GM12878 (cell line): ENCODE data around the gene HMMR. TPM values are rescaled to one million over a fixed set of nuclear protein-coding genes. Genes with fewer than 3 reads are reported as not detected.

Experiments used
- ASH2L ChIP-seq: fragments of 300-600, 200-600 bp; sonication (generic); IDR thresholded peaks from 2 replicates; pipeline ENCODE4 v1.6.1; 2017; ENCODE audit warnings: low read depth, mild to moderate bottlenecking, borderline replicate concordance
- CBX5 ChIP-seq: sonication (generic); IDR thresholded peaks from 2 replicates; pipeline ENCODE4 v1.6.1; 2016; ENCODE audit warnings: low read depth, moderate library complexity, mild to moderate bottlenecking, inconsistent platforms
- ETV6 ChIP-seq, 2 experiments: fragments of 450-650 bp in 1 of 2; IDR thresholded peaks in 1 of 2; conservative IDR thresholded peaks in 1 of 2; 2 replicates each; pipeline ENCODE4 v1.6.1; 2014; ENCODE audit warnings: antibody characterized with exemption in 1 of 2, borderline replicate concordance in 1 of 2, low read depth in 1 of 2, mild to moderate bottlenecking in 1 of 2, moderate library complexity in 1 of 2
- IKZF2 ChIP-seq, 2 experiments: fragments of 450-650 bp; IDR thresholded peaks; 2 replicates each; pipeline ENCODE4 v1.6.1; 2017; ENCODE audit warnings: mild to moderate bottlenecking in 2 of 2, moderate library complexity in 2 of 2
- MTA2 ChIP-seq: fragments of 450-650 bp; IDR thresholded peaks from 2 replicates; pipeline ENCODE4 v1.6.1; 2016; ENCODE audit warnings: low read depth, mild to moderate bottlenecking, moderate library complexity
- NBN ChIP-seq: fragments of 450-650 bp; IDR thresholded peaks from 2 replicates; pipeline ENCODE4 v1.6.1; 2016
- POLR2AphosphoS5 ChIP-seq: IDR thresholded peaks from 2 replicates; pipeline ENCODE4 v1.6.1; 2011; ENCODE audit warnings: mild to moderate bottlenecking, low read length, inconsistent platforms
- SP1 ChIP-seq: IDR thresholded peaks from one replicate; pipeline ENCODE4 v1.6.1; 2011; ENCODE audit warnings: low read depth, low read length
- SREBF1 ChIP-seq: IDR thresholded peaks from 2 replicates; pipeline ENCODE4 v1.6.1; 2012; ENCODE audit warnings: mild to moderate bottlenecking, low read length
- ZNF622 ChIP-seq: fragments of 450-650 bp; IDR thresholded peaks from 2 replicates; pipeline ENCODE4 v1.6.1; 2017; ENCODE audit warnings: mild to moderate bottlenecking, inconsistent platforms
- ZSCAN29 ChIP-seq: fragments of 450-650 bp; IDR thresholded peaks from 2 replicates; pipeline ENCODE4 v1.6.1; 2017; ENCODE audit warnings: mild to moderate bottlenecking, moderate library complexity
- polyA plus RNA-seq, 11 experiments: library from polyadenylated mRNA; depleted of rRNA in 4 of 11; unstranded in 6 of 11; stranded (reverse) in 5 of 11; fragments of >200 nt; fragmentation: Nextera tagmentation in 4 of 11; fragmentation: Illumina TruSeq in 1 of 11; extraction: Ambion mirVana in 4 of 11; extraction: Trizol in 1 of 11; gene quantifications; 1 replicate in 1 of 11; 2 replicates in 10 of 11; pipeline versions ENCODE4 v1.2.1 to v1.2.3, GENCODE V29; 2011 to 2016; ENCODE audit warnings: inconsistent platforms in 2 of 11, missing spikeins in 2 of 11, low read depth in 1 of 11
- total RNA-seq, 4 experiments: library from RNA; depleted of rRNA in 3 of 4; stranded (reverse); fragments of >200 nt in 3 of 4; fragmentation: Illumina TruSeq in 1 of 4; extraction: Trizol in 1 of 4; gene quantifications; 2 replicates each; pipeline versions ENCODE4 v1.2.1 to v1.2.3, GENCODE V29; 2013 to 2021
- TF ChIP-seq, protein P1 (sequence below): fragments of 450-650 bp; IDR thresholded peaks from 2 replicates; pipeline ENCODE4 v1.6.1; 2014; ENCODE audit warnings: mild to moderate bottlenecking
- TF ChIP-seq, protein P2 (sequence below): fragments of 450-650 bp; IDR thresholded peaks from 2 replicates; pipeline ENCODE4 v1.6.1; 2018; ENCODE audit warnings: borderline replicate concordance, mild to moderate bottlenecking; ENCODE audit not compliant: partially characterized antibody
- TF ChIP-seq, protein P3 (sequence below): fragments of 450-650 bp; IDR thresholded peaks from 2 replicates; pipeline ENCODE4 v1.6.1; 2017; ENCODE audit warnings: low read depth, mild to moderate bottlenecking, moderate library complexity
- TF ChIP-seq, protein P4 (sequence below): fragments of 450-650 bp; IDR thresholded peaks from 2 replicates; pipeline ENCODE4 v1.6.1; 2016; ENCODE audit warnings: mild to moderate bottlenecking, moderate library complexity, borderline replicate concordance
- TF ChIP-seq, protein P5 (sequence below): IDR thresholded peaks from 2 replicates; pipeline ENCODE4 v1.6.1; 2012; ENCODE audit warnings: low read depth, low read length, improper control_type of control experiment
- TF ChIP-seq, protein P6 (sequence below): IDR thresholded peaks from 2 replicates; pipeline ENCODE4 v1.6.1; 2012; ENCODE audit warnings: low read depth, low read length, improper control_type of control experiment

Gene HMMR
- total and polyA plus RNA-seq, 10 of the 15 experiments (the other 5 are each of a cell fraction or from before 2014, with no cell fraction given): 44.1 to 122 (median 64.2) TPM

DNA sequence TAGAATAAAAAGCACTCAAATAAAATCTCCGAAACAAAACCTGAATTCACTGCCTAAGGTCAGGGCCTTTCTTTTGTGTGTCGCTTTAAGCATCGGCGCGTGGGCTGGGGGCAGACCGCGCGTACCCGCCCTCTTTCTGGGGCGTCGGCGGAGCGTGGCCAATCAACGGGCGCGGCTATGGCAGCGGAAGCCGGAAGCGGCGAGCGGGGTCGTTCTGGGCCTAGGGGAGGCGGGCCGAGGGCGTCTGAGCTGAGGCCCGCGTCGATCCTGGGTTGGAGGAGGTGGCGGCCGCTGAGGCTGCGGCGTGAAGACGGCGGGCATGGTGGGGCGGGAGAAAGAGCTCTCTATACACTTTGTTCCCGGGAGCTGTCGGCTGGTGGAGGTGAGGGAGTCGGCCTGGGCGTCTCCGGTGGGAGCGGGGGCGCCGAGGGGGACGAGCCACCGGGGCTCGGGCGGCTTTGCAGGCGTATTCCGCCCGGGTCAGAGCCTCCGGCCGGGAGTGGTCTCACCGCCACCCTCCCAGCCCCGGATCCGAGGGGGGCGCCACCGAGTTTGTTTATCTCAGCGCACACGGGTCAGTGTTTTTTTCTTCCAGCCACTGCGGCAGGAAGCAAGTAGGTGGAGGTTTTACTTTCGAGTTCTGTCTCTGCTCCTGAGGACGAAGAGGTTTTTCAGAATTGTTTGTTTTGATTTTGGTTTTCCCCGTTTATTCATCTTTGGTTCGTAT, 45.1 kb downstream of the HMMR start, which contains the start of gene MAT2B (continued):
- TF ChIP-seq ETV6 (conservative IDR thresholded peaks at IDR 0.05 in 1 of 2, IDR thresholded peaks at IDR 0.05 in 1 of 2; ENCODE audit: borderline replicate concordance in 1 of 2, low read depth in 1 of 2) (peak in 1 of 2 experiments; percentile 59; a peak in 1 of 4 replicates), ZSCAN29 (peak; percentile 89), SP1 (peak; percentile 62), SREBF1 (no peak), CBX5 (peak; percentile 76; the same call in 1 of the 2 replicates), POLR2AphosphoS5 (peak; percentile 93), MTA2 (peak; percentile 27; the same call in 1 of the 2 replicates), ASH2L (peak; percentile 33; the same call in 1 of the 2 replicates), IKZF2 (IDR thresholded peaks at IDR 0.05) (peak; percentile 49 to 62), NBN (peak; percentile 95), ZNF622 (no peak)
- TF ChIP-seq, protein P1, sequence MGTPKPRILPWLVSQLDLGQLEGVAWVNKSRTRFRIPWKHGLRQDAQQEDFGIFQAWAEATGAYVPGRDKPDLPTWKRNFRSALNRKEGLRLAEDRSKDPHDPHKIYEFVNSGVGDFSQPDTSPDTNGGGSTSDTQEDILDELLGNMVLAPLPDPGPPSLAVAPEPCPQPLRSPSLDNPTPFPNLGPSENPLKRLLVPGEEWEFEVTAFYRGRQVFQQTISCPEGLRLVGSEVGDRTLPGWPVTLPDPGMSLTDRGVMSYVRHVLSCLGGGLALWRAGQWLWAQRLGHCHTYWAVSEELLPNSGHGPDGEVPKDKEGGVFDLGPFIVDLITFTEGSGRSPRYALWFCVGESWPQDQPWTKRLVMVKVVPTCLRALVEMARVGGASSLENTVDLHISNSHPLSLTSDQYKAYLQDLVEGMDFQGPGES: peak; percentile 13; the same call in 1 of the 2 replicates
- TF ChIP-seq, protein P2, sequence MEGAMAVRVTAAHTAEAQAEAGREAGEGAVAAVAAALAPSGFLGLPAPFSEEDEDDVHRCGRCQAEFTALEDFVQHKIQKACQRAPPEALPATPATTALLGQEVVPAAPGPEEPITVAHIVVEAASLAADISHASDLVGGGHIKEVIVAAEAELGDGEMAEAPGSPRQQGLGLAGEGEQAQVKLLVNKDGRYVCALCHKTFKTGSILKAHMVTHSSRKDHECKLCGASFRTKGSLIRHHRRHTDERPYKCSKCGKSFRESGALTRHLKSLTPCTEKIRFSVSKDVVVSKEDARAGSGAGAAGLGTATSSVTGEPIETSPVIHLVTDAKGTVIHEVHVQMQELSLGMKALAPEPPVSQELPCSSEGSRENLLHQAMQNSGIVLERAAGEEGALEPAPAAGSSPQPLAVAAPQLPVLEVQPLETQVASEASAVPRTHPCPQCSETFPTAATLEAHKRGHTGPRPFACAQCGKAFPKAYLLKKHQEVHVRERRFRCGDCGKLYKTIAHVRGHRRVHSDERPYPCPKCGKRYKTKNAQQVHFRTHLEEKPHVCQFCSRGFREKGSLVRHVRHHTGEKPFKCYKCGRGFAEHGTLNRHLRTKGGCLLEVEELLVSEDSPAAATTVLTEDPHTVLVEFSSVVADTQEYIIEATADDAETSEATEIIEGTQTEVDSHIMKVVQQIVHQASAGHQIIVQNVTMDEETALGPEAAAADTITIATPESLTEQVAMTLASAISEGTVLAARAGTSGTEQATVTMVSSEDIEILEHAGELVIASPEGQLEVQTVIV: peak; percentile 91
- TF ChIP-seq, protein P3, sequence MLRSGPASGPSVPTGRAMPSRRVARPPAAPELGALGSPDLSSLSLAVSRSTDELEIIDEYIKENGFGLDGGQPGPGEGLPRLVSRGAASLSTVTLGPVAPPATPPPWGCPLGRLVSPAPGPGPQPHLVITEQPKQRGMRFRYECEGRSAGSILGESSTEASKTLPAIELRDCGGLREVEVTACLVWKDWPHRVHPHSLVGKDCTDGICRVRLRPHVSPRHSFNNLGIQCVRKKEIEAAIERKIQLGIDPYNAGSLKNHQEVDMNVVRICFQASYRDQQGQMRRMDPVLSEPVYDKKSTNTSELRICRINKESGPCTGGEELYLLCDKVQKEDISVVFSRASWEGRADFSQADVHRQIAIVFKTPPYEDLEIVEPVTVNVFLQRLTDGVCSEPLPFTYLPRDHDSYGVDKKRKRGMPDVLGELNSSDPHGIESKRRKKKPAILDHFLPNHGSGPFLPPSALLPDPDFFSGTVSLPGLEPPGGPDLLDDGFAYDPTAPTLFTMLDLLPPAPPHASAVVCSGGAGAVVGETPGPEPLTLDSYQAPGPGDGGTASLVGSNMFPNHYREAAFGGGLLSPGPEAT: peak; percentile 79
- TF ChIP-seq, protein P4, sequence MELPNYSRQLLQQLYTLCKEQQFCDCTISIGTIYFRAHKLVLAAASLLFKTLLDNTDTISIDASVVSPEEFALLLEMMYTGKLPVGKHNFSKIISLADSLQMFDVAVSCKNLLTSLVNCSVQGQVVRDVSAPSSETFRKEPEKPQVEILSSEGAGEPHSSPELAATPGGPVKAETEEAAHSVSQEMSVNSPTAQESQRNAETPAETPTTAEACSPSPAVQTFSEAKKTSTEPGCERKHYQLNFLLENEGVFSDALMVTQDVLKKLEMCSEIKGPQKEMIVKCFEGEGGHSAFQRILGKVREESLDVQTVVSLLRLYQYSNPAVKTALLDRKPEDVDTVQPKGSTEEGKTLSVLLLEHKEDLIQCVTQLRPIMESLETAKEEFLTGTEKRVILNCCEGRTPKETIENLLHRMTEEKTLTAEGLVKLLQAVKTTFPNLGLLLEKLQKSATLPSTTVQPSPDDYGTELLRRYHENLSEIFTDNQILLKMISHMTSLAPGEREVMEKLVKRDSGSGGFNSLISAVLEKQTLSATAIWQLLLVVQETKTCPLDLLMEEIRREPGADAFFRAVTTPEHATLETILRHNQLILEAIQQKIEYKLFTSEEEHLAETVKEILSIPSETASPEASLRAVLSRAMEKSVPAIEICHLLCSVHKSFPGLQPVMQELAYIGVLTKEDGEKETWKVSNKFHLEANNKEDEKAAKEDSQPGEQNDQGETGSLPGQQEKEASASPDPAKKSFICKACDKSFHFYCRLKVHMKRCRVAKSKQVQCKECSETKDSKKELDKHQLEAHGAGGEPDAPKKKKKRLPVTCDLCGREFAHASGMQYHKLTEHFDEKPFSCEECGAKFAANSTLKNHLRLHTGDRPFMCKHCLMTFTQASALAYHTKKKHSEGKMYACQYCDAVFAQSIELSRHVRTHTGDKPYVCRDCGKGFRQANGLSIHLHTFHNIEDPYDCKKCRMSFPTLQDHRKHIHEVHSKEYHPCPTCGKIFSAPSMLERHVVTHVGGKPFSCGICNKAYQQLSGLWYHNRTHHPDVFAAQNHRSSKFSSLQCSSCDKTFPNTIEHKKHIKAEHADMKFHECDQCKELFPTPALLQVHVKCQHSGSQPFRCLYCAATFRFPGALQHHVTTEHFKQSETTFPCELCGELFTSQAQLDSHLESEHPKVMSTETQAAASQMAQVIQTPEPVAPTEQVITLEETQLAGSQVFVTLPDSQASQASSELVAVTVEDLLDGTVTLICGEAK: peak; percentile 76; the same call in 1 of the 2 replicates
- TF ChIP-seq, protein P5, sequence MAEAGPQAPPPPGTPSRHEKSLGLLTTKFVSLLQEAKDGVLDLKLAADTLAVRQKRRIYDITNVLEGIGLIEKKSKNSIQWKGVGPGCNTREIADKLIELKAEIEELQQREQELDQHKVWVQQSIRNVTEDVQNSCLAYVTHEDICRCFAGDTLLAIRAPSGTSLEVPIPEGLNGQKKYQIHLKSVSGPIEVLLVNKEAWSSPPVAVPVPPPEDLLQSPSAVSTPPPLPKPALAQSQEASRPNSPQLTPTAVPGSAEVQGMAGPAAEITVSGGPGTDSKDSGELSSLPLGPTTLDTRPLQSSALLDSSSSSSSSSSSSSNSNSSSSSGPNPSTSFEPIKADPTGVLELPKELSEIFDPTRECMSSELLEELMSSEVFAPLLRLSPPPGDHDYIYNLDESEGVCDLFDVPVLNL: peak; percentile 19; the same call in 1 of the 2 replicates
- TF ChIP-seq, protein P6, sequence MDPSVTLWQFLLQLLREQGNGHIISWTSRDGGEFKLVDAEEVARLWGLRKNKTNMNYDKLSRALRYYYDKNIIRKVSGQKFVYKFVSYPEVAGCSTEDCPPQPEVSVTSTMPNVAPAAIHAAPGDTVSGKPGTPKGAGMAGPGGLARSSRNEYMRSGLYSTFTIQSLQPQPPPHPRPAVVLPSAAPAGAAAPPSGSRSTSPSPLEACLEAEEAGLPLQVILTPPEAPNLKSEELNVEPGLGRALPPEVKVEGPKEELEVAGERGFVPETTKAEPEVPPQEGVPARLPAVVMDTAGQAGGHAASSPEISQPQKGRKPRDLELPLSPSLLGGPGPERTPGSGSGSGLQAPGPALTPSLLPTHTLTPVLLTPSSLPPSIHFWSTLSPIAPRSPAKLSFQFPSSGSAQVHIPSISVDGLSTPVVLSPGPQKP: no peak; the same call in 1 of the 2 replicates
